Prostate gland (tissue), 2 donors: Measurements from ENCODE around the gene NSRP1. TPM values are rescaled to one million over a fixed set of nuclear protein-coding genes. Genes with fewer than 3 reads are reported as not detected.
"Not testable (repeated sequence)": the region's sequence is repeated elsewhere in the genome, so short reads cannot be mapped to it uniquely, and the experiment has no call there.

Experiments used
- DNase-seq: peaks from one replicate; pipeline ENCODE4 v3.0.0-alpha.2; 2019; ENCODE audit warnings: low spot score
- H3K27ac ChIP-seq, 2 donors: fragments of 200-600 bp; sonication (generic); 2 replicates each; pipeline ENCODE4 v1.5.1; 2017 to 2019
- H3K27me3 ChIP-seq: fragments of 200-600 bp; sonication (generic); replicated peaks from 2 replicates; pipeline ENCODE4 v1.5.1; 2019; ENCODE audit not compliant: insufficient read depth
- H3K36me3 ChIP-seq, 2 donors: fragments of 200-600 bp; sonication (generic); 1 replicate in 1 of 2; 2 replicates in 1 of 2; pipeline versions ENCODE4 v1.5.1 to v1.8.1; 2017 to 2019
- H3K4me1 ChIP-seq: fragments of 200-600 bp; sonication (generic); replicated peaks from 2 replicates; pipeline ENCODE4 v1.5.1; 2019
- H3K4me3 ChIP-seq, 2 donors: fragments of 200-600 bp; sonication (generic); 2 replicates each; pipeline ENCODE4 v1.5.1; 2017 to 2019
- H3K9me3 ChIP-seq: fragments of 200-600 bp; sonication (generic); 2 replicates; pipeline ENCODE4 v1.5.1; 2017
- POLR2A ChIP-seq: fragments of 450-650 bp; IDR thresholded peaks from one replicate; pipeline ENCODE4 v1.6.1; 2016; ENCODE audit warnings: antibody characterized with exemption, mild to moderate bottlenecking
- POLR2AphosphoS5 ChIP-seq: sonication (generic); formaldehyde crosslinking; IDR thresholded peaks from one replicate; pipeline ENCODE4 v1.6.1; 2017; ENCODE audit warnings: antibody characterized with exemption
- WGBS: methylation state at CpG from one replicate; pipeline ENCODE4 v1.1.5; 2018; 5-methylcytosine and 5-hydroxymethylcytosine counted together
- intact Hi-C: fragments of 100-400 bp; cut with DNase I; formaldehyde crosslinking; loops from one replicate; pipeline ENCODE4 v1.14.2; 2022
- total RNA-seq, 2 donors: library from RNA; depleted of rRNA; stranded (reverse); fragments of >200 nt; gene quantifications; one replicate each; pipeline ENCODE4 v1.1.0, GENCODE V29; 2016
- TF ChIP-seq, protein P1 (sequence below), 4 experiments: fragments of 200-600 bp in 2 of 4; fragments of 450-650 bp in 2 of 4; sonication (generic) in 2 of 4; IDR thresholded peaks; 1 replicate in 3 of 4; 2 replicates in 1 of 4; pipeline ENCODE4 v1.5.1; 2016 to 2019; ENCODE audit warnings: antibody characterized with exemption in 4 of 4, mild to moderate bottlenecking in 2 of 4, moderate library complexity in 2 of 4

The NSRP1 gene
- total RNA-seq, 2 donors from 2014 or later: 21.1 TPM

DNA sequence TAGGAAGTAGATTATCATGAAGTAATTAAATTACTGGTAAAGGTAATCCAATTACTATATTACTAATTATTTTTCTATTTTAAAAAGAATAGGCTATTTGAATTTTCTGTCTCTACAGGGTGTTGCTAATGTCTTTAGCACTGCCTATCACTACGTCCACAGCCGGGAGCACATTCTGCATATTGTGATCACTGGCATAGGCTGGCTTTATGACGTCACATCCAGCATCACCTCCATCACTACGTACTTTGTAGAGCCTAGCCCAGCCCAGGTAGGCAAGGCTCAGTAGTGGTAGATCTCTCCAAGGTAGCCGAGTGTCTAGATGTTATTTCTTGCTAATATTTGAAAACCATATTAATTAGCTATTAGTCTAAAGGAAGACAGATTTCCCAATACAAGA lies 33.8 kb upstream of the NSRP1 start:
- Histone ChIP-seq H3K27me3 (no peaks in the 10 kb centered on the region), H3K36me3 (no peaks in the 10 kb centered on the region), H3K4me3 (no peak overlapping the region), H3K27ac (no peak overlapping the region), H3K9me3 (no peaks in the 10 kb centered on the region), H3K4me1 (no peaks in the 10 kb centered on the region)
- intact Hi-C loops: no loop called here
- WGBS: 95% methylated on average over 5 of the region's 5 CpGs
- no peak for DNase-seq
- TF ChIP-seq, protein P1, sequence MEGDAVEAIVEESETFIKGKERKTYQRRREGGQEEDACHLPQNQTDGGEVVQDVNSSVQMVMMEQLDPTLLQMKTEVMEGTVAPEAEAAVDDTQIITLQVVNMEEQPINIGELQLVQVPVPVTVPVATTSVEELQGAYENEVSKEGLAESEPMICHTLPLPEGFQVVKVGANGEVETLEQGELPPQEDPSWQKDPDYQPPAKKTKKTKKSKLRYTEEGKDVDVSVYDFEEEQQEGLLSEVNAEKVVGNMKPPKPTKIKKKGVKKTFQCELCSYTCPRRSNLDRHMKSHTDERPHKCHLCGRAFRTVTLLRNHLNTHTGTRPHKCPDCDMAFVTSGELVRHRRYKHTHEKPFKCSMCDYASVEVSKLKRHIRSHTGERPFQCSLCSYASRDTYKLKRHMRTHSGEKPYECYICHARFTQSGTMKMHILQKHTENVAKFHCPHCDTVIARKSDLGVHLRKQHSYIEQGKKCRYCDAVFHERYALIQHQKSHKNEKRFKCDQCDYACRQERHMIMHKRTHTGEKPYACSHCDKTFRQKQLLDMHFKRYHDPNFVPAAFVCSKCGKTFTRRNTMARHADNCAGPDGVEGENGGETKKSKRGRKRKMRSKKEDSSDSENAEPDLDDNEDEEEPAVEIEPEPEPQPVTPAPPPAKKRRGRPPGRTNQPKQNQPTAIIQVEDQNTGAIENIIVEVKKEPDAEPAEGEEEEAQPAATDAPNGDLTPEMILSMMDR (IDR thresholded peaks at IDR 0.05): no peak
- no peak for TF ChIP-seq POLR2AphosphoS5
- no peak for TF ChIP-seq POLR2A

DNA sequence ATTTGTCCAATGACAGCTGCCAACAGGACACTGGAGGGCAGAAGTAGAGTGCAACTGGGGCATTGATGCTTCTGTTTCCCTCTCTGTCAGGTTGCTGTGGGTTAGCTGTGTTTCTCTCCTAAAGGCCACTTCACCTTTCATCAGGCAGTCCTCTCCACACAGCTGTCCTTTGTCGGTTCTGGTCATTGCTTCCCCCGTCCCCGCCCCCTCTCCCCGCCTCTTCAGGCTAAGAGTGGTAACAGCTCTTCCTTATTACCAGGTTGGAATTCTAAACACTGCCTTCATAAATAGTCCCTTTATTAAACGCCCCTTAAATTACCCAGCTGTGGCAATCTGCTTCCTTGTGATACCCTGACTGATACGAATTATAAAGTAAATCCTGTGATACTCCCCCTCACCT lies 31.8 kb upstream of the NSRP1 start:
- H3K27ac ChIP-seq: no peak overlapping the region
- H3K4me1 ChIP-seq: no peaks in the 10 kb centered on the region
- H3K27me3 ChIP-seq: no peaks in the 10 kb centered on the region
- 29% methylated on average over 6 of the region's 6 CpGs for WGBS
- no peaks in the 10 kb centered on the region for H3K9me3 ChIP-seq
- H3K36me3 ChIP-seq: no peaks in the 10 kb centered on the region
- TF ChIP-seq, protein P1 (IDR thresholded peaks at IDR 0.05): no peak
- no peak for TF ChIP-seq POLR2AphosphoS5
- no peak for TF ChIP-seq POLR2A
- H3K4me3 ChIP-seq: no peak overlapping the region
- no peak for DNase-seq
- intact Hi-C loops: no loop called here

DNA sequence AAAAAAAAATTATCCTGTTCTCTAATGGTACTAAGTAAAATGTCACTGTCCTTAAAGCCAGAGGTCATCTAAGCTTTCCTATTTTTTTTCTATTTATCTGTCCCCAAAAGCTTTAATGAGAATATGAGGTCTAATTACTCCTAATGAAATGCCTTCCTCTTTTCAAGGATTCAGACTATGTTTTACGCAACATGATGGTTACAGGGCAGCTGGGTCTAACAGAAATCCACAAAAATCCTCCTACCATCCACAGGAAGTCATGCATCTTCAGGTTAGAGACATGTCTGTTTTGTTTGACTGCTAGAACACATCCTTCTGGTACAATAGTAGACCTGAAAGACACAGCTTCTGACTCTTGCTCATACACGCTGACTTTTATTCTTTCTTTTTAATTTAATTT lies 29.7 kb upstream of the NSRP1 start:
- TF ChIP-seq, protein P1 (IDR thresholded peaks at IDR 0.05): no peak
- intact Hi-C loops: no loop called here
- WGBS: 95% methylated on average over 2 of the region's 2 CpGs
- DNase-seq: no peak
- H3K36me3 ChIP-seq: no peaks in the 10 kb centered on the region
- H3K27ac ChIP-seq: no peak overlapping the region
- no peaks in the 10 kb centered on the region for H3K9me3 ChIP-seq
- no peaks in the 10 kb centered on the region for H3K4me1 ChIP-seq
- H3K27me3 ChIP-seq: no peaks in the 10 kb centered on the region
- no peak overlapping the region for H3K4me3 ChIP-seq

DNA sequence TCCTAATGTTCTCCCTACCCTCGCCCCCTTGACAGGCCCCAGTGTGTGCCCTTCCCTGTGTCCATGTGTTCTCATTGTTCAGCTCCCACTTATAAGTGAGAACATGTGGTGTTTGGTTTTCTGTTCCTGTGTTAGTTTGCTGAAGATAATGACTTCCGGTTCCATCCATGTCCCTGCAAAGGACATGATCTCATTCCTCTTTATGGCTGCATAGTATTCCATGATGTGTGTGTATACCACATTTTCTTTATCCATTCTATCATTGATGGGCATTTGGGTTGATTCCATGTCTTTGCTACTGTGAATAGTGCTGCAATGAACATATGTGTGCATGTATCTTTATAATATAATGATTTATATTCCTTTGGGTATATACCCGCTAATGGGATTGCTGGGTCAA lies 29.2 kb upstream of the NSRP1 start:
- 90% methylated on average over 3 of the region's 3 CpGs for WGBS
- DNase-seq, H3K9me3 ChIP-seq, intact Hi-C loops, H3K4me3 ChIP-seq, H3K4me1 ChIP-seq, H3K36me3 ChIP-seq, H3K27me3 ChIP-seq, H3K27ac ChIP-seq: not testable (repeated sequence)

DNA sequence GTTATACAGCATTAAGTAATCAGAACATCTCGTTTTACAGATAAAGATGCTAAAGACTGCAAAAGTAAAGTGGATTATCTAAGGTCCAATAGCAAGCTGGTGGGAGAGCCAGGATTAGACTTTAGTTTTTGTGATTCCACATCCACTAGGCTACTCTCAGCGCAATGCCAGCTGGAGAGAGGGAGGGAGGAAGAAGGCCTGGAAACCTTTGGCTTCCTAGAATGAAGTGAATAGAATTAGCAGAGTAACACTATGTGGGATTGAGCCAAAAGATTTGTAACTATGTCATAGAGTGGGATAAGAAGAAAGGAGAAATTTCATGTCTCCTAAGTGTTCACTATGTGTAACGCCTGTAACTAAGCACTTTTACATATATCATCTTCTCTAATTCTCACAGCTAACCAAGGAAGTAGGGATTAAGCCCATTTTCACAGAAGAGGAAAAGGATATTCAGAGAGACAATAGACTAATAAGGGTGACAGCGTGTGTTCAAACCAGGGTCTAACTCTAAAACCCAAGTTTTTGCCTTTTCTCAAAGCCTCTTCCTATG lies 25.4 kb upstream of the NSRP1 start:
- Histone ChIP-seq H3K27me3 (no peaks in the 10 kb centered on the region), H3K27ac (no peak overlapping the region), H3K36me3 (no peaks in the 10 kb centered on the region), H3K9me3 (no peaks in the 10 kb centered on the region), H3K4me1 (no peaks in the 10 kb centered on the region), H3K4me3 (no peak overlapping the region)
- no peak for DNase-seq
- intact Hi-C loops: loop anchor here (10.0 kb wide), 1 partner anchor 286 kb away; no protein-coding TSS in a partner anchor
- 80% methylated on average over 4 of the region's 4 CpGs for WGBS
- TF ChIP-seq POLR2AphosphoS5 (no peak), POLR2A (no peak)
- TF ChIP-seq, protein P1 (IDR thresholded peaks at IDR 0.05): no peak
